ENCODE results near the gene ZC3H7B. TPM values are rescaled to one million over a fixed set of nuclear protein-coding genes. Genes with fewer than 3 reads are reported as not detected.

ZC3H7B gene
- total RNA-seq, 1 donor from 2014 or later, result 69.2 TPM

DNA sequence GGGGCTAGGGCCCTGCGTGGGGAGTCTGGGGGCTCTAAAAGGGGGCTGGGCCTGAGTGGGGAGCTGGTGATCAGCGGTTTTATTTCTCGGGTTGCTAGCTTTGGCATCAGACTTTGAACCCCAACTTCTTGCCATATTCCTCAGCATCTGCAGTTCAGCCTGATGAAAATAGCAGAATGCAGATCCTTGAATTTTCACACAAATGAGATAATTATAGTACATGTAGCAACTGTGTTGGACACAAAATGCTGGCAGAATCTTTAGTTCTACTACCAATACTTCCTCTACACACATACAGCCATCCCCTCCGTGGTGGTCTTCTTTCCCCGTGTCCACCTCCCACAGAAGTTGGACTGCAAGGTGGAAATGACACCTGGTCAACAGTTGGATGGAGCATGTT is 1.5 kb downstream of the ZC3H7B start:
- Mint-ChIP-seq H3K9me3 (ENCODE audit: unreplicated experiment) (no peaks in the 10 kb centered on the region), H3K27ac (ENCODE audit: unreplicated experiment) (peak overlapping the region; percentile 36), H3K4me3 (ENCODE audit: unreplicated experiment) (peak overlapping the region; percentile 95), H3K27me3 (ENCODE audit: unreplicated experiment) (peaks cover 8% of the 10 kb centered on the region), H3K36me3 (ENCODE audit: low read depth, unreplicated experiment) (peaks cover 12% of the 10 kb centered on the region), H3K4me1 (ENCODE audit: unreplicated experiment) (peaks cover 17% of the 10 kb centered on the region)
- no peak for DNase-seq (ENCODE audit: low spot score)
- TF ChIP-seq, protein P1, sequence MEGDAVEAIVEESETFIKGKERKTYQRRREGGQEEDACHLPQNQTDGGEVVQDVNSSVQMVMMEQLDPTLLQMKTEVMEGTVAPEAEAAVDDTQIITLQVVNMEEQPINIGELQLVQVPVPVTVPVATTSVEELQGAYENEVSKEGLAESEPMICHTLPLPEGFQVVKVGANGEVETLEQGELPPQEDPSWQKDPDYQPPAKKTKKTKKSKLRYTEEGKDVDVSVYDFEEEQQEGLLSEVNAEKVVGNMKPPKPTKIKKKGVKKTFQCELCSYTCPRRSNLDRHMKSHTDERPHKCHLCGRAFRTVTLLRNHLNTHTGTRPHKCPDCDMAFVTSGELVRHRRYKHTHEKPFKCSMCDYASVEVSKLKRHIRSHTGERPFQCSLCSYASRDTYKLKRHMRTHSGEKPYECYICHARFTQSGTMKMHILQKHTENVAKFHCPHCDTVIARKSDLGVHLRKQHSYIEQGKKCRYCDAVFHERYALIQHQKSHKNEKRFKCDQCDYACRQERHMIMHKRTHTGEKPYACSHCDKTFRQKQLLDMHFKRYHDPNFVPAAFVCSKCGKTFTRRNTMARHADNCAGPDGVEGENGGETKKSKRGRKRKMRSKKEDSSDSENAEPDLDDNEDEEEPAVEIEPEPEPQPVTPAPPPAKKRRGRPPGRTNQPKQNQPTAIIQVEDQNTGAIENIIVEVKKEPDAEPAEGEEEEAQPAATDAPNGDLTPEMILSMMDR (IDR thresholded peaks at IDR 0.05; ENCODE audit: unreplicated experiment), result no peak

DNA sequence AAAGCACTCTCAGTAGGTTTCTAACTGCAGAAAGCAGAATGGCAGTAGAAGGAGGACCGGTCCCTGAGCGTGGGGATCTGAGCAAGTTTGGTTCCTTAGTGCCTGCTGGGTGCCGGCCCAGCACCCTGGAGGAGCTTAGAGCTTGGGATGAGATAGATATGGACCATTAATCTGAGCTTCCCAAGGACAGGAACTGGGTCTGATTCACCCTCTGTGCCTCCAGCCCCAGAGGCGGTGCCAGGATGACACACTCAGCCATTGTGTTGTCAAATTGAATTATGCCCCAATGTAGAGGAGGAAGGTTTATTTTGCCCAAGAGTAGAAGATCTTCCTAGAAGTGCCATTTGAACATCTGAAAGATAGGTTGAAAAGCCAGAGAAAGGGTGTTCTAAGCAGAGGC is 4.3 kb downstream of the ZC3H7B start:
- TF ChIP-seq, protein P1 (IDR thresholded peaks at IDR 0.05; ENCODE audit: unreplicated experiment), result no peak
- no peaks in the 10 kb centered on the region for H3K9me3 Mint-ChIP-seq (ENCODE audit: unreplicated experiment)
- no peak overlapping the region for H3K4me3 Mint-ChIP-seq (ENCODE audit: unreplicated experiment)
- peaks cover 17% of the 10 kb centered on the region for H3K36me3 Mint-ChIP-seq (ENCODE audit: low read depth, unreplicated experiment)
- DNase-seq (ENCODE audit: low spot score), result no peak
- peaks cover 10% of the 10 kb centered on the region for H3K27me3 Mint-ChIP-seq (ENCODE audit: unreplicated experiment)
- no peak overlapping the region for H3K27ac Mint-ChIP-seq (ENCODE audit: unreplicated experiment)
- peaks cover 27% of the 10 kb centered on the region for H3K4me1 Mint-ChIP-seq (ENCODE audit: unreplicated experiment)

DNA sequence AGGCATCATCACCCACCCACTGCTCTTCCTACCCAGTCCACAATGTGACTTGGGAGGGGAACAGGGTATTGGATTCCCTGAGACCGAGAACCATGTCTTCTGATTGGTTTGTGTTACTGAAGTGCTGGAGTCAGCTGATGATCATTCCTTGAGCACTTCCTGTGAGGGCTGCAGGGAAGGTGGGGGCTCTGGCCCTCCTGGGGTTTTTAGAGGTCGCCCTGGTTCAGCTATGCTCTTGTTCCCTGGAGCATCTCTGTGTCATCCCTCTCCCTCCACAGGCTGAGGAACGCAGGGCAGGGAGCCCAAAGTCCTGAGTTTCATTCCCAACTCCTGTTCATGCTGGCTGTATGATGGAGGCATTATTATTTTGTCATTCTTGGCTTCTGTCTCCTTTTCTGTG is 6.7 kb downstream of the ZC3H7B start:
- DNase-seq (ENCODE audit: low spot score), result no peak
- TF ChIP-seq, protein P1 (IDR thresholded peaks at IDR 0.05; ENCODE audit: unreplicated experiment), result no peak
- Mint-ChIP-seq H3K27me3 (ENCODE audit: unreplicated experiment) (peaks cover 10% of the 10 kb centered on the region), H3K4me1 (ENCODE audit: unreplicated experiment) (peaks cover 22% of the 10 kb centered on the region), H3K36me3 (ENCODE audit: low read depth, unreplicated experiment) (peaks cover 9% of the 10 kb centered on the region), H3K9me3 (ENCODE audit: unreplicated experiment) (no peaks in the 10 kb centered on the region), H3K4me3 (ENCODE audit: unreplicated experiment) (no peak overlapping the region), H3K27ac (ENCODE audit: unreplicated experiment) (no peak overlapping the region)

DNA sequence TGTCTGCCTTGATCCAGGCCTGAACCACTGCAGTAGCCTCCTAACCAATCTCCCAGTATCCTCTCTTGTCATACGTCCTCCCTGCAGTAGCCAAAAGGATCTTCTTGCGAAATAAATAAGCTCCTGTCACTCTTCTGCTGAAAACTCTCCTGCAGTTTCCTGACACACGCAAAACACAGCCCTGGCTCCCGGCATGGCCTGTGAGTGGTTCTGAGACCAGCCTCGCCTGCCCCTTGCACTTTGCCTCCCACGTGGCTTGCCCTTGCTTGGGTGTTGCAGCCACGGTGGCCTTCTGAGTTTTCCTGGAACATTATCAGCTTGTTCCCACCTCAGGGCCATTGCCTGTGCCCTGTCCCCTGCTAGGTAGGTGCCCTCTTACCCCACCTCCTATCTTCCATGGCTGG is 7.2 kb downstream of the ZC3H7B start:
- TF ChIP-seq, protein P1 (IDR thresholded peaks at IDR 0.05; ENCODE audit: unreplicated experiment), result no peak
- Mint-ChIP-seq H3K27ac (ENCODE audit: unreplicated experiment) (no peak overlapping the region), H3K36me3 (ENCODE audit: low read depth, unreplicated experiment) (peaks cover 9% of the 10 kb centered on the region), H3K4me3 (ENCODE audit: unreplicated experiment) (peak overlapping the region; percentile 12), H3K9me3 (ENCODE audit: unreplicated experiment) (no peaks in the 10 kb centered on the region), H3K27me3 (ENCODE audit: unreplicated experiment) (peaks cover 7% of the 10 kb centered on the region), H3K4me1 (ENCODE audit: unreplicated experiment) (peaks cover 19% of the 10 kb centered on the region)
- DNase-seq (ENCODE audit: low spot score), result no peak

DNA sequence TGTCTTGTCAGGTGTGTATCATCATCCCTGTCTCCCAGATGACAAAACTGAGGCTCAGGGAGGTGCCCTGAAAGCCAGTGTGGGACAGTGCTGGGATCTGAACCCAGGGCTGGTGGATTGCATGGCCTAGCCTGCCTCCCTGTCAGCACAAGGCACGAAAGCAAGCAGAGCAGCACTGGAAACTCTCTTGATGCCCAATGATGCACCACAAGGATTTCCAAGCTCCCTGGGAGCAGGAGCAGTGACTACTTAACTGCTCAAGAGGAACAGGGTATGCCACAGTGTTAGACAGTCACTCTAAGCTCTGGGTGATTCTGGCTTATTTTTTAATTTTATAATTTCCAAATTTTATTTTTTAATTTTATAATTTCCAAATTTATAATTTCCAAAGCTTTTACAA is 9.0 kb downstream of the ZC3H7B start:
- Mint-ChIP-seq H3K4me3 (ENCODE audit: unreplicated experiment) (no peak overlapping the region), H3K27ac (ENCODE audit: unreplicated experiment) (no peak overlapping the region), H3K36me3 (ENCODE audit: low read depth, unreplicated experiment) (peaks cover 9% of the 10 kb centered on the region), H3K4me1 (ENCODE audit: unreplicated experiment) (peaks cover 19% of the 10 kb centered on the region), H3K9me3 (ENCODE audit: unreplicated experiment) (no peaks in the 10 kb centered on the region), H3K27me3 (ENCODE audit: unreplicated experiment) (peaks cover 7% of the 10 kb centered on the region)
- no peak for DNase-seq (ENCODE audit: low spot score)
- TF ChIP-seq, protein P1 (IDR thresholded peaks at IDR 0.05; ENCODE audit: unreplicated experiment), result no peak

Data from endothelial cell (in vitro differentiated cells).